Vagina (tissue), 2 donors: ENCODE measurements around the gene SLC16A9.

Source experiments
- POLR2A ChIP-seq, 2 donors: fragments of 450-650 bp; IDR thresholded peaks; one replicate each; pipeline ENCODE4 v1.6.1; 2017; ENCODE audit warnings: antibody characterized with exemption in 2 of 2, mild to moderate bottlenecking in 2 of 2, moderate library complexity in 2 of 2
- TF ChIP-seq, protein P1 (sequence below), 3 experiments: fragments of 450-650 bp in 2 of 3; fragments of 200-600 bp in 1 of 3; sonication (generic) in 1 of 3; IDR thresholded peaks; one replicate each; pipeline ENCODE4 v1.5.1; 2017 to 2019; ENCODE audit warnings: antibody characterized with exemption in 3 of 3, mild to moderate bottlenecking in 2 of 3, moderate library complexity in 2 of 3

DNA sequence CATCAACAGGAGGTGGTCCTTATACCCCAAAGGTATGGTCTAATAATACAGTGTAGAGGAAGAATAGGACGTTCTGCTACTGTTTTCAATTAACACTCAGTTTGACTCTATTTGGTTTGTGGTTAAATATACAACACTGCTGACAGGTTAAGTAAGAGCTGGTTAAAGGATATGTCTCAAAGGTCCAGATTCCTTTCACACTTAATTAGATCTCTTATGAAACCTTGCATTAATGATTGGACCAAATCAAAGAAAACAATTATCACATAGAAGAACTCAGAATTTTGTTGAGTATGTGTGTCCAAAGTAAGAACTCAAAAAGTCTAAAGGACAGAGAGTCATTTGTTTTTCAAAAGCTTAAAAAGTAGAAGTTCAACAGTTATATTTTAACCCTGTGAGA, 25.6 kb upstream of the SLC16A9 start:
- TF ChIP-seq, protein P1, sequence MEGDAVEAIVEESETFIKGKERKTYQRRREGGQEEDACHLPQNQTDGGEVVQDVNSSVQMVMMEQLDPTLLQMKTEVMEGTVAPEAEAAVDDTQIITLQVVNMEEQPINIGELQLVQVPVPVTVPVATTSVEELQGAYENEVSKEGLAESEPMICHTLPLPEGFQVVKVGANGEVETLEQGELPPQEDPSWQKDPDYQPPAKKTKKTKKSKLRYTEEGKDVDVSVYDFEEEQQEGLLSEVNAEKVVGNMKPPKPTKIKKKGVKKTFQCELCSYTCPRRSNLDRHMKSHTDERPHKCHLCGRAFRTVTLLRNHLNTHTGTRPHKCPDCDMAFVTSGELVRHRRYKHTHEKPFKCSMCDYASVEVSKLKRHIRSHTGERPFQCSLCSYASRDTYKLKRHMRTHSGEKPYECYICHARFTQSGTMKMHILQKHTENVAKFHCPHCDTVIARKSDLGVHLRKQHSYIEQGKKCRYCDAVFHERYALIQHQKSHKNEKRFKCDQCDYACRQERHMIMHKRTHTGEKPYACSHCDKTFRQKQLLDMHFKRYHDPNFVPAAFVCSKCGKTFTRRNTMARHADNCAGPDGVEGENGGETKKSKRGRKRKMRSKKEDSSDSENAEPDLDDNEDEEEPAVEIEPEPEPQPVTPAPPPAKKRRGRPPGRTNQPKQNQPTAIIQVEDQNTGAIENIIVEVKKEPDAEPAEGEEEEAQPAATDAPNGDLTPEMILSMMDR (IDR thresholded peaks at IDR 0.05) = no peak
- TF ChIP-seq POLR2A (IDR thresholded peaks at IDR 0.05) = no peak
